ENCODE measurements around the gene PGLYRP4.

DNA sequence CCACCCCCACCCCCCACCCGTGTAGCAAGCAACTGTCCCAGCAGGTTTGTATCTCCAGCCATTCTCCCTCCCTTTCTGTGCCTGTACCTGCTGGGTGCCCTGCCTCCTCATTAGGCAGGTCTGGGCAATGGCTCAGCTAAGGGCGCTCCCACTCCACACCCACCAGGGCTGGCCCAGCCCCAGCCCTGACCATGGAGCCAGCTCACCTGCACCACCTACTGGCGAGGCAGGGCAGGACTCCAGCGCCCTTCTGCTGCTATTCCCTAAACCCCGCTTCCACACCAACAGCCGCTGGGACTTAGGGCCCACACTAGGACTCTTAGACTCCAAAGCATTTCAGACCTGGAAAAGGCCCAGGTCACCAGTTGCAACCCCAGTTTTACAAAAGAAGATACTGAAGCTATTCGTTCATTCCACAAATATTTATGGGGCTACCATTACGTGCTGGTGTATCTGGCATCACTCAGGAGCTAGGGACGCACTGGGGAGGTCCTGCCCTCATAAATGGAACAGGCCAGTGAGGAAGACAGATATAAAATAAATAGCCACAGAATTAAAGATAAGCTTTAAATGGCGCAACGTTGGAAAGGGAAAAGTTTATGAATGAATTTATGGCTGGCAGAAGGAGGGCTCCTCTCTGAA, 59.9 kb downstream of the PGLYRP4 start:
- TF ChIP-seq SUZ12 (IDR thresholded peaks at IDR 0.05; ENCODE audit: extremely low read depth, insufficient read depth, insufficient read length), result no peak
- no peak for TF ChIP-seq YY1 (IDR thresholded peaks at IDR 0.05; ENCODE audit: insufficient read depth, insufficient read length)
- no peak for TF ChIP-seq ZNF274 (IDR thresholded peaks at IDR 0.05; ENCODE audit: low read depth, low read length)
